HFF-Myc (cell line): Measurements from ENCODE around the gene DIP2B.

Source experiments
- DNase-seq: peaks from one replicate; pipeline ENCODE4 v3.0.0-alpha.2; 2011; ENCODE audit warnings: low read depth; ENCODE audit errors: extremely low read depth
- H3K4me3 ChIP-seq: replicated peaks from 2 replicates; pipeline ENCODE4 v1.5.1; 2011; ENCODE audit warnings: low read depth, mild to moderate bottlenecking, control low read depth, low read length
- TF ChIP-seq, protein P1 (sequence below): IDR thresholded peaks from 2 replicates; pipeline ENCODE4 v1.5.1; 2012; ENCODE audit warnings: mild to moderate bottlenecking, low read depth, low read length, control low read depth; ENCODE audit errors: missing control alignments

Gene DIP2B

GRCh38 chr12:50504798-50505674 lies at the start of gene DIP2B:
Gene DIP2B, plus strand, starts transcription at chr12:50504985. Its CDS starts 156 bp downstream, at chr12:50505141.
- H3K4me3 ChIP-seq = peak within 1 kb of the TSS; percentile 93
- peak; percentile 70 for DNase-seq
- TF ChIP-seq, protein P1, sequence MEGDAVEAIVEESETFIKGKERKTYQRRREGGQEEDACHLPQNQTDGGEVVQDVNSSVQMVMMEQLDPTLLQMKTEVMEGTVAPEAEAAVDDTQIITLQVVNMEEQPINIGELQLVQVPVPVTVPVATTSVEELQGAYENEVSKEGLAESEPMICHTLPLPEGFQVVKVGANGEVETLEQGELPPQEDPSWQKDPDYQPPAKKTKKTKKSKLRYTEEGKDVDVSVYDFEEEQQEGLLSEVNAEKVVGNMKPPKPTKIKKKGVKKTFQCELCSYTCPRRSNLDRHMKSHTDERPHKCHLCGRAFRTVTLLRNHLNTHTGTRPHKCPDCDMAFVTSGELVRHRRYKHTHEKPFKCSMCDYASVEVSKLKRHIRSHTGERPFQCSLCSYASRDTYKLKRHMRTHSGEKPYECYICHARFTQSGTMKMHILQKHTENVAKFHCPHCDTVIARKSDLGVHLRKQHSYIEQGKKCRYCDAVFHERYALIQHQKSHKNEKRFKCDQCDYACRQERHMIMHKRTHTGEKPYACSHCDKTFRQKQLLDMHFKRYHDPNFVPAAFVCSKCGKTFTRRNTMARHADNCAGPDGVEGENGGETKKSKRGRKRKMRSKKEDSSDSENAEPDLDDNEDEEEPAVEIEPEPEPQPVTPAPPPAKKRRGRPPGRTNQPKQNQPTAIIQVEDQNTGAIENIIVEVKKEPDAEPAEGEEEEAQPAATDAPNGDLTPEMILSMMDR = peak; percentile 75

DNA sequence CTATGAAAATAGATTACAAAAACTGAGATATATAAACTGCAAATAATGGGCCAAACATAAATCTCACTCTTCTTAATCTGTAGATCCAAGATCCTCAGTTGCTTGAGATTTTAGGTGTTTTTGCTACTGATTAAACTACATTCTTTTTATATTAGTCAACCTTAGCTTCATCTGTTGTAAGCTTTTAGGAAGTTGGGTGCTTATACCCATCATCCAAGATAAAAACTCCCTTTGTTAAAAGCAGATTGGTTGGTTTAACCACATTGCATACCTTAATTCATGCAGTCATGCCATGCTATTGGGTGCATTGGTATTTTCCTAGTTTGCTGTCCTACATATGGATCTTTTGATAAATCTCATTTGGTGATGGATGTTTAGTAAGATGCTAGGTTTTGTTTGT lies 46.2 kb upstream of the DIP2B start:
- DNase-seq = no peak
- H3K4me3 ChIP-seq = no peak overlapping the region
- TF ChIP-seq, protein P1 = no peak

GRCh38 chr12:50467439-50467838 lies 37.3 kb upstream of the DIP2B start:
- no peak for DNase-seq
- TF ChIP-seq, protein P1 = no peak
- H3K4me3 ChIP-seq = no peak overlapping the region

GRCh38 chr12:50477241-50477832 lies 27.4 kb upstream of the DIP2B start:
- no peak for DNase-seq
- no peak overlapping the region for H3K4me3 ChIP-seq
- TF ChIP-seq, protein P1 = no peak

DNA sequence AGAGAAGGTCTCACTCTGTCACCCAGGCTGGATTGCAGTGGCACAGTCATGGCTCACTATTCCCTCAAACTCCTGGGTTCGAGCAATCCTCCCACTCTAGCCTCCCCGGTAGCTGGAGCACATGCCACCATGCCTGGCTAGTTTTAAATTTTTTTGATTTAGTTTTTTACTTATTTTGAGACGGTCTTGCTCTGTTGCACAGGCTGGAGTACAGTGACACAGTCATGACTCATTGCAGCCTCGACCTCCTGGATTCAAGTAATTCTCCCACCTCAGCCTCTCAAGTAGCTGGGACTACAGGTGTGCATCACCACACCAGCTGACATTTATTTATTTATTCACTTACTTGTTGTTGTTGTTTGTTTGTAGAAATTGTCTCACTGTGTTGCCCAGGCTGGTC lies 22.2 kb upstream of the DIP2B start:
- TF ChIP-seq, protein P1 = no peak
- no peak for DNase-seq

GRCh38 chr12:50483488-50483887 lies 21.3 kb upstream of the DIP2B start:
- no peak overlapping the region for H3K4me3 ChIP-seq
- TF ChIP-seq, protein P1 = no peak
- DNase-seq = no peak

More for the DNA sequence above, 22.2 kb upstream of the DIP2B start:
- no peak overlapping the region for H3K4me3 ChIP-seq
